GM19193 (cell line): ENCODE measurements around the gene NLRP6.
A peak's percentile ranks its signal among the peaks of the same experiment; 100 is the strongest.

Experiments
- POLR2A ChIP-seq: IDR thresholded peaks from 4 replicates; pipeline ENCODE4 v1.6.1; 2011; ENCODE audit not compliant: insufficient read depth, insufficient read length; ENCODE audit errors: extremely low read depth

Gene NLRP6

DNA sequence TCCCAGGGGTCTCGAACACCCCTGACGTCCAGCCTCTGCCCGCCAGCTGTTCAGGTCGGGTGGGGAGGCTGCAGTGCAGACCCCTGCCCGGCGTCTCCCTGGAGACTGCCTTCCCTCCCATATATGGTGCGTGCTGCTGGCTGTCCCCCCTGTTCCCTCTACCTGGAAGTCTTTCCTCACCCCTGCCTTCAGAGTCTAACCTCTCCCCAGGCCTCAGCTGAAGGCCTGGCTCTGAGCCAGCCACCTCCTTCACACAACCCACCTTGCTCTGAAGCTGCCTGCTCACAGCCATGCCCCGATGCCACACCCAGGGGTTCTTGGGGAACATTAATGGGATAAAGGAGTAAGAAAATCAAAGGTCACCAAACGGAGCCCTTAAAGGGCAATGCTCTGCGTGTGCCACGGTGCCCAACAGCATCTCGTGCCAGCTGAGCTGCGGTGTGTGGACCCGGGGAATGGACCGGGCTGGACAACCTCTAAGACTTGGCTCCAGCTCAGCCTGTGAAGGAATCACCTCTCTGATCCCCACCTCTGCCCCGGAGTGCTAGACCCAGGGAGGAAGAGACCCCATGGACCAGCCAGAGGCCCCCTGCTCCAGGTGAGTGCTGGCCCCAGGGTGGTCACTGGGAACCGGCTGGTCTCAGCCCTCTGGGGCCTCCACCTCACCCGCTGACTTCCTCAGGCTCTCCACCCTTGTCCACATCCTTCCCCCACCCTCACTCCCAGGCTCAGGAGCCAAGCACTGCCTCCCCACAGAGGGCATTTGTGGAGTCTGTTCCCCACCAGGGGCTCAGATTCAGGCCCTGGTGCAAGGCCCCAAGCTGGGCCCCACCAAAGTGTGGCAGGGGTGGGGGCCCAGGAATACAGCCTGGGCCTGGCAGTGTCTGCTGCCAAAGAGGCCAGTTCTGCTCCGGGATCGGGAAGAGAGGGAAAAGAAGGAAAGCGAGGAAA, at the start of gene NLRP6:
Gene NLRP6 (plus strand): TSS at position 407 of the 951 bp plus-strand sequence. CDS start 163 bp downstream, at position 570.
- no peak for TF ChIP-seq POLR2A

DNA sequence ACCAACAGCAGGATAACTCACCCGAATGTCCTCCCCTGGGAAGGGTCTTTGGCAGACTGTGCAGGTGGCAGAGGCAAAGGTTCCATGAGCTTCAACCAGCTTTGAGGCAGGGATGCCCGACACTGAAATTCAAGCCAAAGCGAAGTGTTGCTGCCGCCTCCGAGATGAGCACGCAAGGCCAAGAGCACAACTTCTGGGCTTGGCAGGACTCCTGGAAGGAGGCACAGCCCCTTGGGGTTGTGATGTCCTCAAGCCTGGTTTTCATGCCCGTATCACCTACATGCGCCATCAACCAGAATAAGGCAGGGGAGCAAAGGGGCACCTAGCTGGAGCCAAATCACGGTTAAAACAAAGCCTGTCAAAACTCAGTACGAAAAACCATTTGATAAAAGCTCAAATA, 47.8 kb upstream of the NLRP6 start:
- no peak for TF ChIP-seq POLR2A

DNA sequence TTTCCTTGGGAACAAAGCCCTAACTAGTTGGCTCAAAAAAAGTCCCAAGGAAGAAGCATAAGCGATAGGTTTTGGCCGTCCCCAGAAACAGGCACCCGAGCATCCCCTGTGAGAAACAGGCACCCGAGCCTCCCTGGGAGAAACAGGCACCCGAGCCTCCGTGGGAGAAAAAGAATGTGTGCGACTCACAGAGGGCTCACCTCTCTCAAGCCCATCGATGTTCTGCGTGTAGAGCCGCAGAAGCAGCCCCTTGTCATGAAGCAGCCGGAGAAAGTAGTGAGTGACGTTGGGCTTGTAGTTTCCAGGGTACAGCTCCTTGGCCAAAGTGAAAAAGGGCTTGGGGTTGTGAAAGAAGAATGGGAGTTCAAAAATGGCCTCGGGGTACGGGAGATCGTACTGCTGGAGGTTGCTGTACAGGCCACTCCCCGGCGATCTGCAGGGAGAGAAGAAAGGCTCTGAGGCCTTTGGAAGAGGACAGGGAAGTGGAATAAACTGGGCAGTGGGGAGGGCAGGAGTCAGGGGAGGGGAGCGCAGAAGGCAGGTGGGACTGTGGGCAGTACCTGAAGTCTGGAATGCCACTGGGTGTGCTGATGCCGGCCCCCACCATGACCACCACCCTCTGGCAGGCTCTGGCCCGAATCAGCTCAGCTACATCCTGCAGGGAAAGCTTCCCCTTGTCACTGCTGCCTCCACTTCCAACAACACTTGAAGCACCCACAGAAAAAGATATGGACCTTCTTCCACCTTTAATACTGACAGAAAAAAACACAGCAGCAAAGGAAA, 45.2 kb upstream of the NLRP6 start:
- TF ChIP-seq POLR2A: no peak

DNA sequence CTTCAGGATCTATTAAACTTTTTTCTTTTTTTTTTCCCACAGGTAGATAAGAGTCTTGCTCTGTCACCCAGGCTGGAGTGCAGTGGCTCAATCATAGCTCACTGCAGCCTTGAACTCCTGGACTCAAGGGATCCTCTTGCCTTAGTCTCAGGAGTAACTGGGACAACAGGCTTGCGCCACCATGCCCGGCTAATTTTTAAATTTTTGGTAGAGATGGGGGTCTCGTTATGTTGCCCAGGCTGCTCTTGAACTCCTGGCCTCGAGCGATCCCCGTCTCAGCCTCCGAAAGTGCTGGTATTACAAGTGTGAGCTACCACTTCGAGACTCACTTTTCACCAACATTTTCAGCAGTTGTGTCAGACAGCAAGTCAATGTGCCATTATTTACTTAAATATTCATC, 43.0 kb upstream of the NLRP6 start:
- TF ChIP-seq POLR2A: no peak

DNA sequence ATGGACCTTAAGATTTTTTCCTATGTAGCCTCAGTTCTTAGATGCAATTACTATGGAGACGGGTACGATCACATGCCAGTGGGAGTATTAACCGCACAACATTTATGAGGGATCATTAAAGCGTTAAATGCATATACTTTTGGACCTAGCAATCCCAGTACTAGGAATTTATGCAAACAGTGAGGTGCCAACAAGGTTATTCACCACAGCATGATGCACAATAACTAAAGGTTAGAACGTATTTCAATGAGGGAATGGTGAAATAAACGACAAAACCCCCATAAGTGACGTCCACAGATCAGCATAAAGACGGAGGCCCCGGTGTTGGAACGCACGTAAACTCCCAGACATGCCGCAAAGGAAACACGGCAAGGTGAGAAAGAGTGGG, 42.6 kb upstream of the NLRP6 start:
- no peak for TF ChIP-seq POLR2A

DNA sequence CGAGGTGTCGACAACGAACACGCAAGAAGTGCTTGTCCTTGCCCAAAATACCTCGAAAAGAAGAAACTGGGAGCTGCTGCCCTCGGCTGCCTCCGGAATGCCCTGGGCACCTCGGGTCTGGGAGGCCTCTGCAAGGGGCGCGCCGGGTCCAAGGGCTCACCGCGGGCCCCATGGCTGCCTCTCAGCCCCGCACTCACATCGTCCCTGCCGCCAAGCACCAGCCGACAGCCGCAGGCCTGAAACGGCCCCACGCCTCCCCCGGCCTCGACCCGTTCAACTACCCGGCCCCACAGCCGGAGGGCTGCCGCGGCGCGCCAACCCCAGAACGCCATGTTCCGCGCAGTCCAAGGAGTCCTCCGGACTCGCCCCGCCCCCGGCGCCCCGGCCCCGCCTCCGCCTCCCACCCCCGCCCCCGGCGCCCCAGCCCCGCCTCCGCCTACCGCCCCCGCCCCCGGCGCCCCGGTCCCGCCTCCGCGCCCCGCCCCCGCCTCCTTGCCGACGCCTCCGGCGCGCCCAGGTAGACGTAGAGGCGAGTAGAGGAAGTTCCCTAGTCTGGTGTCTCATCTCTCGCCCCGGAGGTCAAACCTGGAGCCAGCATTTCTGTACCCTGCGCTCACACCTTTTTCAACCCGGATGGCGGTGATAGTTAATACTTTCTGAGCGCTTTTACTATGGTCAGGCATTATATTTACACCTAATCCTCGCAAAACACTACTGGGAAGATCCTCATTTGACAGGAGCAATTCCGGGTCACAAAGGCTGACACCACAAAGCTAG, 42.0 kb upstream of the NLRP6 start, which contains the start of gene SIRT3:
Gene SIRT3 (minus strand): TSS at position 346 of the 777 bp plus-strand sequence. CDS start 14 bp downstream, at position 332.
- TF ChIP-seq POLR2A: peak; percentile 76

DNA sequence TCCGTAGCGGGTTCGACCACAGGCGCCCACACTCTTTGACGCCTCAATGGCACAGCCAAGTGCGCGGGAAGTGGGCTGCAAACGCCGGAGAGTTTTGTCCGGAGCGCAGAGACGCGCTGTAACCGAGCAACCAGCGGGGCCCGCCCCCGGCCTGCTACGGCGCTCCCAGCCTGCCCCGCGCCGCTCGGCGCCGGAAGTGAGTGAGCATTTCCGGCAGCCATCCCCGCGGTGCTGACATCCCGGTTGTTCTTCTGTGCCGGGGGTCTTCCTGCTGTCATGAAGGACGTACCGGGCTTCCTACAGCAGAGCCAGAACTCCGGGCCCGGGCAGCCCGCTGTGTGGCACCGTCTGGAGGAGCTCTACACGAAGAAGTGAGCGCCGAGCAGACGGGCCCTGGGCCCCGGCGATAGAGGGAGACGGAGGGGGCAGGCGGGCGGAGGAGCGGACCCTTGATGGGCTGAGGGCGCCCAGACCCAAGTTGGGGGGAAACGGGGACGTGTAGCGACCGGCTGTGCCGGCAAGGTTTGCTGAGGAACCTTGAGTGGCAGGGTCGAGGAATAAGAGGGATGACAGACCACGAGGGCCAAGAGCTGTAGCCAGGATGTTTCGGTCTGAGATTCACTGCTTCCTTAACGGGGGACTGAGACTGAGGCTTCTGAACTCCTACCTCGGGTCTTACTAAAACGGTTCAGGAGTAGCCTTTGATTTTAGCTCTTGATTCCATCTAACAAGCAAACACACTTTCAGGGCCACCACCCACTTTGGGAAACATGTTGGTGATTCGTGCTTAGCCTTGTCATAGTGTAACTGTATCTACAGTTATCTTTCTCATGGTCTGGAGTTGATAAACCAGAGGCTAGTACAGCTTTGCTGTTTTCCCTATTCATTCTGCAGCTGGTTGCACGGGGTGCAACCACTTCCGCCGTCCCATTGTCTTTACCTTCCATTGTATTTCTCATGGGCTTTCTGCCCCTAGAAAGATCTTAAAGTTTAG, 41.1 kb upstream of the NLRP6 start, which contains the start of gene PSMD13:
Gene PSMD13 (plus strand): TSS at position 203 of the 994 bp plus-strand sequence. CDS start 74 bp downstream, at position 277.
- peak; percentile 82 for TF ChIP-seq POLR2A

DNA sequence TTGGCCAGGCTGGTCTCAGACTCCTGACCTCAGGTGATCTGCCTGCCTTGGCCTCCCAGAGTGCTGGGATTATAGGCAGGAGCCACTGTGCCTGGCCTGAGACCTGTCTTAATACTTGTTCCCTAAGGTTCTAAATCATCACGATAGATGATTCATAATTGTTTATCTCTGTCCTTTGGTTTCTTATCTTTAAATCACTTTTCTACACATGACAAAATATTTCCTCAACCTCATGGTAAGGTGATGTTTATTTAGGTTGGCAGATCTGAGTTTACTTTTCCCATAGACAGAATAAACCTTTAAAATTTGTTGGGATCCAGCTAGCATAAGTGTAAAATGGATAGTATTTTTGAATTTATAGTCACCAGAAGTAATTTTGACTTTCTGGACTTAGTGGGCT, 37.9 kb upstream of the NLRP6 start:
- TF ChIP-seq POLR2A: no peak

DNA sequence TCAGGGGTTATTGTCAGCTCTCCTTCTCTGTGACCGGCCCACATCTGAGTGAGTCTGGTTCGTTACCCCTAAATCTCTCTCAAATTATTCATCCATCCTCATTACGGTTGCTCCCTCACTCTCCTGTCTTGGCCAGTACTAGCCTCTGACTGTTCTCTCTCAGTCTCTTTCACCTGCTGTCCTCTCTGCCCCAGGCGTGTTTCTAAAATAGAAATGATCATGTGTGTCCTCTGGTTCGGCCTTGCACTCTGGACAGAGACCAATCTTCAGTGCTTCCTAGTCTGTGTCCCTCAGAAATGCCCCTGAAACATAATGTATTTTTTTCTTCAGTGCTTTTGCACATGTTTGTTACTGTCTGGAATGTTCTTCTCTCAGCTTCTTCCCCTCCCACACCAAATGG, 36.6 kb upstream of the NLRP6 start:
- TF ChIP-seq POLR2A: no peak

DNA sequence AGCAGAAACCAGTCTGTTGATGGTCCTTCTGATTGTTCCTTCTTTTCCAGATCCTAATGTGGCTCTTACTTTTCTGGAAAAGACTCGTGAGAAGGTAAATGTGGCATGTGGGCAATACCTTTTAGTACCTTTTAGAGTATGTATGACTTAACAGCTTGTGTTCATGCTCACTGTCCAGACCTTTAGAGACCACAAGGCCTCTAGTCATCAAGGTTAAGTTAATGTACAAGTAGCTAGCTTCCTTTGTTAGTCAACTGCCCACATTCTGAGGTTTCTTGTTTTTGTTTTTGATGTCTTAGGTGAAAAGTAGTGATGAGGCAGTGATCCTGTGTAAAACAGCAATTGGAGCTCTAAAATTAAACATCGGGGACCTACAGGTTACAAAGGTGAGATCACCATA, 33.8 kb upstream of the NLRP6 start:
- TF ChIP-seq POLR2A: no peak

DNA sequence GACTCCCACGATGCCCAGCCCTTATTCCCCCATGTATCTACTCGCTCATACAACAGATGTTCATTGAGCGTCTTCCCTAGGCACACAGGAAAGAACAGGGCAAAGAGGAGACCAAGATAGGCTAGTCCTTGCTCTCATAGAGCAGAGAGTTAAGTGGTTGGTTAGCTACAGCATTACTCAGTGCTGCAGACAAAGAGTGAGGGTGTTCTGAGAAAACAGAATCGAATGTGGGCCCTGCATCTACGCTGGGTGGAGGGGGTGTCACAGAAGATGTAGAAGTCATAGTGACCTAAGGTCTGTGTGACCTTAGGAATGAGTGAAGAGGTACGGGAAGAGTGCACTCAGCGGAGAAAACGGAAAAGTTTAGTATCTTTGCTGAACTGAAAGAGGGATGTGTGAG, 29.1 kb upstream of the NLRP6 start:
- TF ChIP-seq POLR2A: no peak

DNA sequence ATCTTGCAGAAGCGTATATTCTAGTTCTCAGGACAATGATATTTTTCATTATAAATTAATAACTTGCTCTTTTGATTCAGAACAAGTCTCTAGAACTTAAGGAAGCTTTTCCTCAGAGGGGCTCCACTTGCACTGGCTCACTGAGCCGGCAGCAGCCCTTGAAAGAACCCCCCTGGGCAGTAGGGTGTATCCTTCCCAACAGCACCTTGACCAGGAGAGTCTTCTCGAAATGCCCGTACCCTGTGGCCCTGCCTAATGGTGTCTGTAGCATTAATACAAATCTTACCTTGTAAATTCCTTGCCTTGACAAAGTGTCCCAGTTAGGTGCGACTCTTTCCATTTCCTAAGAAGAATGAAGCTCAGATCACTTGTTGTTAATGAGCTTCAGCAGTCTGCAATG, 27.9 kb upstream of the NLRP6 start:
- no peak for TF ChIP-seq POLR2A

DNA sequence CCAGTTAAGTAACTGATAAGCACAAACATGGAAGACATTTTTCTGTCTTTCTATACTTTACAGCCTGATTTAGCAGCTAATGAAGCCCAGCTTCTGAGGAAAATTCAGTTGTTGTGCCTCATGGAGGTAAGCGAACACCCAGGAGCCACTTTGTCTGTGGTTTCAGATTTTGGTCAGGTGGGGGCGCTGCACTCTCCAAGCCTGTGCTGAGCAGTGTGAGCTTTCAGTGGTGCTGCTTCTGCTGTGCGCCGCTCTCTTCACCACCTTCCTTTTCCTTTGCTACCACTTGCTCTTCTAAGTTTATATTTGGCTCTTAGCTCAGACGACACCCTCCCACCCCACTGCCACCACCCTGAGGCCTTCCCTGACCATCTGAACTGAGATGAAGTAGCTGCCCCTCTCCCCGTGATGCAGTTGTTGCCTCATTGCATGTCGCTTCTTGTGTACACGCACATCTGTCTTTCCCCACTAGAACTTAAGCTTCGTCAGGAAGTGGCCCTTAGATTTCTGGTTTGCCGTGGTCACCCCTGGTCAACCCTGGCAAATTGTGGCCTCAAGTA, 27.4 kb upstream of the NLRP6 start:
- TF ChIP-seq POLR2A: no peak

DNA sequence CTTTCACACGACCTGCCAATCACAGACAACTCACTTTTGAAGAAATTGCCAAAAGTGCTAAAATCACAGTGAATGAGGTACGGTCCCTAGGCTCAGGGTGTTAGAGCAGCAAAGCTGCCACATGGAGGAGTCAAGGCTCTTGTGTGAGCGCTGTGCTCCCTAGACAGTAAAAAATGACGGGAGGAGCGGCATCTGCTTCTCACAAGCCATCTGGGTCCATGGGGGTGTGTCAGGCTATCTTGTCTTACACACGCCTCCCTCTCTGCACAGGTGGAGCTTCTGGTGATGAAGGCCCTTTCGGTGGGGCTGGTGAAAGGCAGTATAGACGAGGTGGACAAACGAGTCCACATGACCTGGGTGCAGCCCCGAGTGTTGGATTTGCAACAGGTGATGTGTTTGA, 26.7 kb upstream of the NLRP6 start:
- TF ChIP-seq POLR2A: no peak

DNA sequence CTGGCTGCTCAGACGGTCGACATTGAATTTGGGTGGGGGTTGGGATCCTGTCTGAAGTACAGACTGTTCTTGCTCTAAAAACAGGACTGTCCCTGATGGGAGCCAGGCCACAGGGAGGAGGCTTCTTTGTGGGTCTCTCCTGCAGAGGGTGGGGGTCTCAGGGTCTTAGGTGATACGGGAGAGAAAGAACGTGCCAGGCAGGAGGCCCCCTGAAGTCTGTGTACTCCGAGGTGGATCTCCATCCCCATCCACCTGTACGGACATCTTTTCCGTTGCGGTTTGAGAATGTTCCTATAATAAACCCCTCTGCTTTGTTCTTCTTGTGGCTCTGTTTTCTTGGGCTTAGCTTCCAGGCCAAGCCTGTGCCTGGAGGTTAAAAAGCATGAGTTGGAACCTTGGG, 25.5 kb upstream of the NLRP6 start:
- TF ChIP-seq POLR2A: no peak
